Activated T-helper 1 cell treated with anti-CD3 and anti-CD28 coated beads, Interleukin-2, amount 50 U/mL, for 16 hours (primary cell): ENCODE data around the gene EML6.
A peak's percentile ranks its signal among the peaks of the same experiment; 100 is the strongest.
"Not testable (repeated sequence)": the region's sequence is repeated elsewhere in the genome, so short reads cannot be mapped to it uniquely, and the experiment has no call there.

Experiments
- DNase-seq, 2 donors: peaks; one replicate each; pipeline ENCODE4 v3.0.0-alpha.2; 2020; ENCODE audit warnings: low read depth in 1 of 2, low spot score in 1 of 2

EML6 gene

DNA sequence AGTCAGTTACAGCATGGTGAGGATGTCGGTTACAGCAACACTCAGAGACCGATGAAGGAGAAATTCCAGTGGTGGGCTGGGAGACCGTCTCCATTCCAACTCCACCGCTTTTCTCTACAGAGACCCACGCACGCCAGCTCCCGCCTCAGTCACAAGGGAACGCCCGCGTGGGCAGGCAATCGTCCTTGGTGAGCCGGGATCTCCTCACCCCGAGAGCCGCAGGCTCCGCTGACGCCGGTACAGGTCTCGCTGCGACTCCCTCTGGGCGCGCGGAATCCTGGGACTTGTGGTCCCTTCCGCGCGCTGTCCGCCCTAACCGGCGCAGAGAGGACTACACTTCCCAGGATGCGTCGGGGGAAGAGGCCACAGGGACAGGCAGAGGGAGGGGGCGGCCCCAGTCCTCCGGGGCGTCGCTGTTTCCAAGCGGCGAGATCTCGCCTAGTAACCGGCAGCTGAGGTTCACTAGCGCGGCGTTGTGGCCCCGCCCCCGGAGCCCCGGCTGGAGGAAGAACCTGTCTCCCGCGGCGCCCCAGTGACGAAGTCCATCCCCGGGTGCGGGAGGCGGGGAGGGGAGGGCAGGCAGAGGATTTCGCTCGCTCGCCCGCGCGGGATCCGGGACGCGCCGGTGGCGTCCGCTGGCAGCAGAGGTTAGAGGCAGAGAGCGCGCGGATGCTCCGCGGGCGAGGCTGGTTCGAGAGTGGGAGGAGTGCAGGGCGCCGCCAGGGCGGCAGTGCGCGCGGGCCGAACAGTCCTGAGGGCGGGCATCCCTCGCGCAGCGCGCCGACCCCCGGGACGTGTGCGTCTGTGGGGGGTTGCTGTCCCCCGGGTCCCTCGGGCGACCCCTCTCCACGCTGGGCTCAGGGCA is at the start of gene EML6:
Gene EML6 (plus strand): TSS at position 532 of the 865 bp plus-strand sequence. CDS start 1,400 bp downstream, outside the sequence.
- peak; percentile 96 to 97 for DNase-seq

- no peak for DNase-seq
These were observed 48.2 kb upstream of the EML6 start for GRCh38 chr2:54675281-54675680.

- no peak for DNase-seq
These were observed 47.7 kb upstream of the EML6 start for GRCh38 chr2:54675738-54676137.

GRCh38 chr2:54676656-54677055 is 46.8 kb upstream of the EML6 start:
- no peak for DNase-seq

GRCh38 chr2:54677476-54678265 is 45.8 kb upstream of the EML6 start:
- no peak for DNase-seq

DNA sequence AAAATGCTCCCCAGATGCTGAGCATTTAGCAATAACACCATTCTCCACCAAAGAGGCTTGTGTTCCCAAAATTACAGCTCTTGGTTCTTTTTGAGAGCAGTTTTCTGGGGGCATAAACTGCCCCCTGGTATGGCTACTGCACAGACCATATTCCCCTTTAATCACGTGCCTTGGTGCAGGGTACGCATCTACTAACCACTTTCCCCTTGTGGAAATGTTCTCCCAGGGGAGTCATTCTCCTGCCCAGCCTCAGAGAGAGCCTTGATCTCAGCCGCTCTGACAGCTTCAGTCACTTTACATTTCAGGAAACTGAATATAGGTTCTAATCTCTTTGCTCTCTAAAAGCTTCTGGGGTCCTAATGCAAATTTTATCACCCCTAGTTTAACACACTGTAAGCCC is 44.7 kb upstream of the EML6 start:
- DNase-seq: no peak

GRCh38 chr2:54680397-54681041 is 42.9 kb upstream of the EML6 start:
- no peak for DNase-seq

GRCh38 chr2:54681416-54681815 is 42.0 kb upstream of the EML6 start:
- DNase-seq: no peak

DNA sequence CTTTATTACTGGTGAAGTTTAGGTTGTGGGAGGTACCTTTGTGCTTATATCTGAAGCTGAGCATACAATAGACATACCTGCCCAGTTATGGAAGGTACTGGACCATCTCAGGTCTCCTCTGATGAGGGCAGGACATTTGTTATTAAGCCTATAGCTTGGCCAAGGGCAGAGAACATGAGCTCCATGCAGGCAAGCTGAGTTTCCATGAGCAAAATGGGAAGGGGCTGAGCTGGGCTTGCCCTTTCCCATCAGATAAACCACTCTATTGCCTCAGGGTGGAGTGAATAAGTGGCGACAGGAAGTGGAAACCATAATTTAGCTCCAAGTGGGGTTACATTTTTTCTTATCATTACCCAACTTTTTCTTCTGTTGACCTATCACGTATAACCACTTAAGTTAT is 39.9 kb upstream of the EML6 start:
- no peak for DNase-seq

- no peak for DNase-seq
These were observed 38.1 kb upstream of the EML6 start for GRCh38 chr2:54685263-54685775.

- no peak for DNase-seq
These were observed 35.8 kb upstream of the EML6 start for GRCh38 chr2:54687595-54688152.

DNA sequence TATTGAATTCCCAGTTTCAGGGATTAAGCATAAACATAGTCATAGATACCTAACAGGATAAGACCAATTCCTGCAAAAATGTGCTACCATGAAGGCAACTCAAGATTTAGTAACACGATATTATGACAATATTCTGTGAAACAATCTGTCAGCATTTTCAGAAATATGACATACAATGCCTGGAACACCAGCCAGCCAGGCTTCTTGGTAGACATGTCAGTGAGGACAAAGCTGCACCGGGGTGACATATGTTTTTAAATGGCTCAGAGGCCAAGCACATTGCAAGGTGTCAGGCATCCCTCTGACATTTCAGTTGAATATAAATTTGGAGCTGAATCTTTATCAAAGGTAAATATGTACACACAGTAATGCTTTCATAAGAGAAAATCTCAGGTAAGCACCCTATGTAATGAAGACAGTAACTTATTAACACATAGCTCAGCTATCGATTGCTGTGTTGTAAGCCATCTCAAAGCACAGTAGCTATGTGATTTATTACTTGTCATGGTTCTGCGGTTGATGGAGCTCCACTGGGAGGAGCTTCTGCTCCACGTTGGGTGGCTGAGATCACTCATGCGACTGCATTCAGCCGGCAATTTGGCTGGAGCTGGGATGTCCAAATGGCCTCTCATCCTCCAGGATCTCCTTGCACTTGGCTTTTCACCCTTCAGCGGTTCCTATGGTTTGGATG is 31.9 kb upstream of the EML6 start:
- DNase-seq: no peak

DNA sequence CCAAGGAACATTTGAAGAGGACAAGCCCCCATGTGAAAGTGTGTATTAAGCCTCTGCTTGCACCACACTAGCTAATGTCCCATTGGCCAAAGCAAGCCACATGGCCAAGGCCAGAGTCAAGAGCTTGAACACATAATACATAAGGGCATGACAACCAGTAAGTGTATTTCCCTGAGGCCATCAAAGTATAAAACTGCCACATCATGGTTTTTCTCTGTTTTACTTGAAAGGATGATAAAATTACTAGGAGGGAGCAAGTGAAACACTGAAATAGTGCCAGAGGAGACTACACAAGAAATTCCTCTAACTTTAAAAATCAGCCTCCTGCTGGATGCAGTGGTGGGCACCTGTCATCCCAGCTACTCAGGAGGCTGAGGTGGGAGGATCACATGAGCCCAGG is 30.9 kb upstream of the EML6 start:
- DNase-seq: no peak

GRCh38 chr2:54695378-54695777 is 28.1 kb upstream of the EML6 start:
- no peak for DNase-seq

DNA sequence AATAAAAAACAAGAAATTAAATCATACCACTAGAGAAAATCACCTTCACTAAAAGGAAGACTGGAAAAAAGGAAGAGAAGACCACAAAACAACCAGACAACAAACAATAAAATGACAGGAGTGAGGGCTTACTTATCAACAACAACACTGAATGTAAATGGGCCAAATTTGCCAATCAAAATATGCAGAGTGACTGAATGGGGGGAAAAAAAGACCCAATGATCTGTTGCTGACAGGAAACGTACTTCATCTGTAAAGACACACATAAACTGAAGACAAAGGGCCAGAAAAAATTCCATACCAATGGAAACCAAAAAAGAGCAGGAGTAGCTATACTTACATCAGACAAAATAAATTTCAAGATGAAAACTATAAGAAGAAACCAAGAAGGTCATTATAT is 25.5 kb upstream of the EML6 start:
- no peak for DNase-seq

GRCh38 chr2:54698926-54699325 is 24.5 kb upstream of the EML6 start:
- DNase-seq: not testable (repeated sequence)

DNA sequence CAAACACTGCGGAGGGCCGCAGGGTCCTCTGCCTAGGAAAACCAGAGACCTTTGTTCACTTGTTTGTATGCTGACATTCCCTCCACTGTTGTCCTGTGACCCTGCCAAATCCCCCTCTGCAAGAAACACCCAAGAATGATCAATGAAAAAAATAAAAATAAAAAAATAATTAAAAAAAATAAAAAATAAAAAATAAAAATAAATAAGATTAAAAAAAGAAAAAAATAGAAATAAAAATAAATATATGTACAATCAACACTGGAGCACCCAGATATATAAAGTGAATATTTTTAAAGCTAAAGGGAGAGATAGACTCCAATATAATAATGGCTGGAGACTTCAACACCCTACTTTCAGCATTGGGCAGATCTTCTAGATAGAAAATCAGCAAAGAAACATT is 23.8 kb upstream of the EML6 start:
- DNase-seq: no peak

DNA sequence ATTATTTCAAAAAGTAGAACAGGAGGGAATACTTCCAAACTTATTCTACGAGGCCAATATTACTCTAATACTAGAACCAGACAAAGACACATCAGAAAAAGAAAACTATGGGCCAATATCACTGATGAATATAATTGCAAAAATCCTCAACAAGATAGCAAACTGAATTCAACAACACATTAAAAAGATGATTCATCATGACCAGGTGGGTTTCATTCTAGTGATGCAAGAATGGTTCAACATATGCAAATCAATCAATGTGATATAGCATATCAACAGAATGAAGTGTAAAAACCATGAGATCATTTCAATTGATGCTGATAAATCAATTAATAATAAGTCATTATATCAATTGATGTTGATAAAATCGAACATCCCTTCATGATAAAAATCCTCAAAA is 22.4 kb upstream of the EML6 start:
- no peak for DNase-seq

- DNase-seq: no peak
These were observed 19.2 kb upstream of the EML6 start for GRCh38 chr2:54704238-54704637.

GRCh38 chr2:54704688-54705605 is 18.5 kb upstream of the EML6 start:
- no peak for DNase-seq
